ENCODE measurements around the gene NECTIN4. TPM values are rescaled to one million over a fixed set of nuclear protein-coding genes. Genes with fewer than 3 reads are reported as not detected.

The NECTIN4 gene
- total RNA-seq, 1 donor from 2014 or later, result 115 TPM

DNA sequence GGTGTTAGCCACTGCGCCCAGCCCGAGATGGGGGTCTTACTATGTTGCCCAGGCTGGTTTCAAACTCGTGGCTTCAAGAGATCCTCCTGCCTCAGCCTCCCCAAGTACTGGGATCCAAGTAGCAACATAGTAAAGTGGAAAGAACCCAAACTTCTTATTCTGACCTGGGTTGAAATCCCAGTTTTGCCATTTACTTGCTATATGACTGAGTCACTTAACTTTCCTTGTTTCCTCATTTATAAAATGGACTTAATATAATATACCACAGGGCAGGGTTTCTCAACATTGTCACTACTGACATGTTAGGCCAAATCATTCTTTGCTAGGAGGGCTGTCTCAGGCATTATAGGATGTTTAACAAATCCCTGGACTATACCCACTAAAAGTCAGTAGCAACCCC, 21.8 kb upstream of the NECTIN4 start:
- ATAC-seq, result no peak

DNA sequence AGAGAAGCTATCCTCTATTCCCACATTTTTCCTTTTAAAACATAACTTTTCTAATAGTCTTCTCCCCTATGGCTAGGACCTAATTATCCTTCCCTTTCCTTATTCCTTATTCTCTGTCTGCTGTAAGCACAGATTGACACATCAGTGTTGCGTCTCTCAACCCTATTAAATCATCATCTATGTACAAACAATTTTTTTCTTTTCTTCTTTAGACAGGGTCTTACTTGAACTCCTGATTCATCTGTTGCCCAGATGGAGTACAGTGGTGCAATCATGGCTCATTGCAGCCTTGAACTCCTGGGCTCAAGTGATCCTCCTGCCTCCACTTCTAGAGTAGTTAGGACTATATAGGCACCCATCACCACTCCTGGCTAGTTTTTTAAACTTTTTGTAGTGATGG, 17.1 kb upstream of the NECTIN4 start:
- ATAC-seq, result no peak

DNA sequence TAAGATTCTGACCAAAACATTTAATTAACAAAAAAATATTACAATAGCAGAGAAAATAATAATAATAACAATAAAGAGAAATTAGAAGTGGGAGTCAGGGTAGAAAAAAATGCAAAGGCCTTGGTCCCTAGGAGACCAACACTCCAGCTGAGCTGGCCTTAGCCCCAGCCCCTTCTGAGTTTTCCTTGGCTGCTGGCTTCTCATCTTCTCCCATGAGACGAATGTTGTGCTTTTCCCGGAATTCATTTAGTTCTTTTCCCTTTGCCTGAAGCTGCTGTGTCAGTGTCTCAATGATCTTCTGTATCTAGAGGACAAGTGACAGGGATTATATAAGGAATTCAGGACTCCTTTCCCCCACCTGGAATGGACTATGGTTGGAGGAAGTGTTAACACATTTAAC, 11.2 kb upstream of the NECTIN4 start:
- no peak for ATAC-seq

DNA sequence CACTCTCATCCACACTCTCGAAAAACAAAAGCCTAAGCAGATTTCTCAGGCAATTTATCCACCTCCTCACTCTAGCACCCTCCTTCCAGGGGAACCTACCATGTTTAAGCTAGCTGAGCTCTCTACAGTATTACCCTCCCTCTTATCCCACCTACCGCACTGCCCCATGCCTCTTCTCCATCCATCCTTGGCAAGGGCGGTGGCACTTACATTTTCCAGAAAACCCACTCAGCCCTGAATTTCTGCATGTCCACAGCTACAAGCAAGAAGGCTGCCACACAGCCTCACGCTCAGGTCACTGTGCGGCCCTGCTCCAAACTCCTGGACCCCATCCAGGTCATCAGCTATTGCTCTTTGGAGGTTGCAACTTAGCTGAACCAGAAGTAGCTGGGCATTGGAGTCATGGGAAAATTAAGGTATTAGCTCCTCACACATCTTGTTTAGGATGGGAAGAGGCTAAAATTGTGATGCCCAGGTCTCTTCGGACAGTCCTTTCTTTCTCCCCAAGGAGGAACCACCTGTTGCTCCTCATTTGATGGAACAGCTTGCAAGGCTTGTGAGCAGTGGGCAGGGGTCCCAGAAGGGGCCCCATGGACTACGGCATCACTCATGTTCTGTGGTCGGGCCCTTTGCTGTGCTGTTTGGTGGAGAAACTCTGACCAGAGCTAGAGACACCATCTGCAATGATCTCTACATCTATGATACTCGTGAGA, 9.9 kb upstream of the NECTIN4 start:
- ATAC-seq, result no peak

DNA sequence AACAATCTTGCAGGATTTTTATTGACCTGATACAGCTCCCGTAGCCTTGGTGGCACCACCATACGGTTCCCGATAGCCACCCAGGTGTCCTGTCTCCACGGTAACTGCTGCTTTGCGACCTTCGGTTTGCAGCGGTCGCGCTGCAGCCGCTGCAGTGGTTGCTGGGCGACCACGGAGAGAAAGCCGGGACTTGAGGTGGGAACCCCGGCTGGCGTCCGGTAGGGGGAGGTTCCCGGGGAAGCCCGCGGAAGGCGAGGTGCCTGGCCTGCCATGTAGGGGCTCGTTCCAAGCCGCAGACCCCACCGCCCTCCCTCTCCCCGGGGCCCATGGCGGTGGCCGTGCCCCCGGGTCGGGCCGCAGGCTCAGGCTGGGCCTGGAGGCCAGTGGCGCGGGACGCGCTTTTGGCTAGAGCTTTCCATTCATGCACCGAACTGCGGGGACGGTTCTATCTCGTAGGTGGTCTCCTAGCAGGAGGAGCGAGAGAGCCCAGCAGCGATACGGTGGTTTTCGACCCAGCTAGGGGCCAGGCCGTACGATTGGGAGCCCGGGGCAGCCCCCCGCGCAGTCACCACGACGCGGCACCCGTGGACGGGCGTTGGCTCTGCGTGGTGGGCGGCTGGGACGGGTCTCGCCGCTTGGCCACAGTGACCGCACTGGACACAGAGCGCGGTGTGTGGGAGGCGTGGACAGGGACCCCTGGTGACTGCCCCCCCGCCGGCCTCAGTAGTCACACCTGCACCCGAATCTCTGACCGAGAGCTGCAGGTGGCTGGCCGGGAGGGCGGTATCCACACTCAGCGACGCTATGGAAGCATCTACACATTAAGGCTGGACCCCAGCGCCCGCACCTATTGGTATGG, 9.1 kb upstream of the NECTIN4 start, which contains the start of gene KLHDC9:
Gene KLHDC9 (plus strand): TSS at position 152 of the 859 bp plus-strand sequence. CDS start 175 bp downstream, at position 327.
- peak; percentile 72 for ATAC-seq

DNA sequence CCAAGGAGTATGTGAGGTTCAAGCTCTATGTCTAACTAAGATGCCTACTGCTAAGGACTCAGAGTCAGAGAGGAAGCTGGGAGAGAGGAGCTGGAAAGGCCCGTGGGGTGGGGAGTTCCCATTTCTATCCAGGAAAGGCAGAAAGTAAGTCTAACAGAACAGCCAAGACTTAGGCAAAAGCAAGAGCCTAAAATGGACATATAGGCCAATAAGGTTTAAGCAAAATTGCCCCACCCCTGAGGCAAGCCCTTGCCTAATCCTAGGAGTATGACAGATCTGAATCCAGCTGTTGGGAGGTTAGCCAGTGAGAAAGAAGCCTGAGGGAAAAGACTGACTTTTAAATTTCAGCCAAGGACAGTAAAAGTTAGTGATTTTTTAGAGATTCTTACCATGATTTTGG, 7.2 kb upstream of the NECTIN4 start:
- peak; percentile 65 for ATAC-seq

DNA sequence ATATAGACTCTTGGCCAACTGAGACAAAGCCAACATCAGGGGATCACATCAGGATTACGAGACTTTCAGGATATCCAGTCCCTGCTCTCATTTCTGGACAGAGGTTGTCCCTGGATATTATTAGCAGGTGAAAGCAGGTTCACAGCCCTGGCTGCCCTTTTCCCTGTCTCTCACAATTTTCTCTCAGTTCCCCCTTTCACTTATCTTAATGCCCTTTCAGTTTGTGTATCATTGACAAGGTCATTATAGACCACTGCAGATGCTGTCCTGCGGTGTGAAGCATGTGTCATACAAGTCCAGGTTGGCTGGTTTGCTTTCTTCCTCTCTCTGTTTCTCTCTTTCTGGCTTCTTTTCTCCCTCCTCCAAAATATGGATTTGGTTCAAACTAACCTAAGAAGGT, 6.7 kb upstream of the NECTIN4 start:
- no peak for ATAC-seq

DNA sequence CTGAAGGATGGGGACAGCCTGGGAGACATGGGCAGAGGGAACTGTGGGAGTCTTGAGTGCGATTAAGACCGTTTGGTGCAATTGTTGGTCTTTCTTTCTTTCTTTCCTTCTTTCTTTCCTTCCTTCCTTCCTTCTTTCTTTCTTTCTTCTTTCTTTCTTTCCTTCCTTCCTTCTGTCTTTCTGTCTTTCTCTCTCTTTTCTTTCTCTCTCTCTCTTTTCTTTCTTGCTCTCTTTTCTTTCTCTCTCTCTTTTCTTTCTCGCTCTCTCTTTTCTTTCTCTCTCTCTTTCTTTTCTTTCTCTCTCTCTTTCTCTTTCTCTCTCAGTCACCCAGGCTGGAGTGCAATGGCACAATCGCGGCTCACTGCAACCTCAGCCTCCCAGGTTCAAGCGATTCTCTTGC, 5.9 kb upstream of the NECTIN4 start:
- ATAC-seq, result no peak

DNA sequence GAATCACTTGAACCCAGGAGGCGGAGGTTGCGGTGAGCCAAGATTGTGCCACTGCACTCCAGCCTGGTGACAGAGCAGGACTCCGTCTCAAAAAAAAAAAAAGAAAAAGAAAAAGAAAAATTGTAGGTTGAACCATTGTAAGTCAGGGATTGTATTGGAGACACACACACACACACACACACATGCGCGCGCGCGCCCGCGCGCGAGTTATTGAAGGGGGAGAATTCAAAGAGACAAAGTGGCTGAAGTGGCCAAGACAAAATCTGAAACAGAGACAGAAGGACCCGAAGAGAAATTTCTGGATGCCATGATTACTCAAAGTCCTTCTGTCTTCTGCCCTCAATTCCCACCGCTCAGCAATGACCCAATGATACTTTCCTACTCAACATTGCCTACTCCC, 5.1 kb upstream of the NECTIN4 start:
- no peak for ATAC-seq

DNA sequence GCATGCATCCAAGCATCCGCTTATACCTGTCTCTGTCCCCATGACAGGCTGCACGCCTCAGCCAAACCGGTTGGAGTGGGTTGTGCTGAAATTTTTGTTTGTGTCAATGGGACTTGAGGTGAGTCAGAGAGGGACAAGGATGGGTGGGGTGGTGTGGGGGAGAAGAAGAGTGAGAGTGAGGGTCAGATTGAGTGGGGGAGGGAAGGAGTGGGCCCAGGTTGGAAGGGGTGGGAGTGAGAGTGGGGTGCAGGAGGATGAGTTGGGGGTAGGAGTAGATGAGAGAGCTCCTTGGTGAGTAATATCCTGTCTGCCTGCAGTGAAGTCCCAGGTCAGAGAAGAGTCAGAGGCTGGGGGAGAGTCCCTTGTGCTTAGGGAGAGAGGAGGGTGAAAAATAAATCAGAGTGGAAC, 3.3 kb upstream of the NECTIN4 start:
- ATAC-seq, result peak; percentile 67

DNA sequence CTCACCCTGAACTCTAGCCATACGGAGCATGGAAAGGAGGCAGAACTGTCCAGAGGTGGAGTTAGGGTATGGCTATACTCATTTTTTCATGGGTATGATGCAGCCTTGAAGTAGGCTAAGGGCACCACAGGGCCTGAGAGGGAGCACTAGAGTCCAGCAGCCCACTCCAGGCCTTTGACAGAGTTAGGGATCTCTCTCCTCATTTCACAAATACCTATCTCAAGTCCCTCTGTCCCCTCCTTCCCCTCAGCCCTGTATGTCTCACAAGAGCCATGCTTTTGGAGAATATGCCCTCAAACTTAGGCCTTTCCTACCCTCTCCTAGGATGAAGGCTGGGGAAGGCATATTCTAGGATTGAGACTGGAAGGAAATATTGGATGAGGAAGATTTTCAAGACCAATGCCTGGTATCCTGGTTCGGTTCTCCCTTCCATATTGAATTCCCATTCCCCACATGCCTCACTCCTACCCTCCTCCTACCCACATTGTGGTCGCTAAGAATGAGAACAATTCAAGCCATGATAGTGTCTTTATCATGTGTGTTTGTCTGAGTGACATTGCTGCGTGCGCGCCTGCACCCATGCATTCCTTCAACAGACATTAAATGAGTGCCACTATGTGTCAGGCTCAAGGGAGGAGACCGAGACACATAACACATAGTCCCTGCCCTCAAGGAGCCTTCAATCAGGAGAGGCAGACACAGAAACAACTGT, 2.6 kb upstream of the NECTIN4 start:
- ATAC-seq, result peak; percentile 1

DNA sequence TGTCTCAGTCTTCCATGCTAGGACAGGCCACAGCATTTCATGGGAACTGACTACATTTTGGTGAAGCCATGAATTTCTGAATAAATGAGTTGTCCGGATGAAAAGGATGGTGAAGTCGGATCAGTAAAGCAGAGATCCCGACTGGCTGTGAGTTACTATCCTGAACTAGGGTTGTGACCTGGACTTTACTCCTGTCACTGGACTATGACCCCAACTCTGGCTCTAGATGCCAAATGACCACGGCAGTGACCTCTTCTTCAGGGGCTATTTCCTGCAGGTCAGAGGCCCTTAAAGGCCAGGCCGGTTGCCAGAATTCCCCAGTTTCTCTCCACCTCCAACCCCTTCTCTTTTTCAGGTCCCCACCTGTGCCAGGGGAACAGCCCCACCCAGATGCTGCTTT, 1.7 kb upstream of the NECTIN4 start:
- ATAC-seq, result no peak

DNA sequence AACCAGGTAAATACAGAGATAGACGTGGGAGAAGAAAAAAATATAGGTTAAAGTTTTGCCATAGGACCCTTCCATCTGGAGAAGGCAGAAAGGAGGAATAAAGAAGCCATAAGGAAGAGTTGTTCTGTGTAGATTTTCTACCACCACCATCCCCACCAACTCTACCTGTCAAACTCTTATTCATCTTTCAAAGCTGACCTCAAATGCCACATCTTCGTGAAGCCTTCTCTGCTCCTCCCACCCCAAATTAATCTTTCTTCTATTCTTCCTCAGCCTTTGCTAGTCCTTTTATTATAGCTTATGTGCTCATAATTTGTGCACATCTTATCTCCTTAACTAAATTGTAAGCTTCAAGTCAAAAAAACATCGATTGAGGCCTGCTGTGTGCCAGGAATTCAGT, 1.3 kb upstream of the NECTIN4 start:
- no peak for ATAC-seq

DNA sequence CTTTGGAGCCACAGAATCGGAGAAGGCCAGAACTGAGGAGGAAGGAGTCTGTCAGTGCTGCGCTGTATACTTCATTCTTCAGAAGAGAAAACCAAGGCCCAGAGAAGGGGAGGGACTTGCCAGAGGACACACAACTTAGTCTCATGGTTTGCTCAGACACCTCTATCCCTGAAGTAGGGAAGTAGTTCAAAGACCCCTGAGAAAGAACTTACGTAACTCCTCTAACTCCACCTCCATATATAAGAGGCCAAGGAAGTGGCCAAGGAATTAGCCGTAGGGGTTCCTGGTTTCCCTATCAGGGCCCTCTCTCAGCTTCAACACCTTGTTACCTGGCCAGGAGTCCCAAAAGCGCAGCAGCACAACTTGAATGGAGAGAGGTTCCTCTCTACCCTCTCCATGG, 580 bp upstream of the NECTIN4 start:
- ATAC-seq, result no peak

DNA sequence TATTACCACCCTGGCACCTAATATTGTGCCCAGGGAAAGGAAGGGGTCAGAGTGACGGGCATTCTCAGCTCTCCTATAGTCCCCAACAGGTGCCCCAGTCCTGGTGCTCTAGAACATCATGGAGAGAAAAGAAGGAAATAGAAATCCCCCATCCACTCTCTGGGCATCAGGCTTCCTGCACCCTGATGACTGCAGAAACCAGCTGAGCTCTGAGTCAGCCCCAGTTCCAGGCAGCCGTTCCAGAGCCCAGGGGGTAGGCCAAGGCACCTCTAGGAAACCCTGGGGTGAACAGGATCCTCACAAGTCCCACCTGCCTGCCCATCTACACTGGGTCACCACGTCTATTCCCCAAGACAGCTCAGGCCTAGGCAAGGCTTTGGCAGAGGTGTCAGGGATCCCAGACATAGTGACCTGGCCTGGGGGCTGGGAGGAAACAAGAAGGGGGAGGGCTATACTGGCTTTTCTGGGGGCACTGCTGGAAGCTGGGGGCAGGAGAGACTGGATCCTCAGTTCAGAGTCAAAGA, 709 bp downstream of the NECTIN4 start:
- ATAC-seq, result peak; percentile 60

DNA sequence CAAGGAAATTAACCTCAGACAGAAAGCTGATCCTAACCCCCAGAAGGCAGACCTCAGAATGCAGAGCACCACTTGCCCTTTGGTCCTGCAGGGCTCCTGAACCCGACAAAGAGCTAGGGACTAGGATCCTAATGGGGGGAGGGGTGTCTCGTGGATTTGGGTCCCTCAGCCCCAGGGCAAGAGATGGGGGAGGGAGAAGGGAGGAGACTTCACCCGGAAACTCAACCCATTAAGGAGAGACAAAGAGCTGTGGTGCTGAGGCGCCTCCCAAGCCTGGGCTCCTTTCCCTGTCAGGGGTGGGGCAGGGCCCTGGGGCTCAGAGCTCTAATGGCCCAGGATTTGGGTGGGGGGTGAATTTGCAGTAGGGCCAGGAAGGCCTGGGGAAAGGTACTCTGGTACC, 2.9 kb downstream of the NECTIN4 start:
- ATAC-seq, result peak; percentile 34

DNA sequence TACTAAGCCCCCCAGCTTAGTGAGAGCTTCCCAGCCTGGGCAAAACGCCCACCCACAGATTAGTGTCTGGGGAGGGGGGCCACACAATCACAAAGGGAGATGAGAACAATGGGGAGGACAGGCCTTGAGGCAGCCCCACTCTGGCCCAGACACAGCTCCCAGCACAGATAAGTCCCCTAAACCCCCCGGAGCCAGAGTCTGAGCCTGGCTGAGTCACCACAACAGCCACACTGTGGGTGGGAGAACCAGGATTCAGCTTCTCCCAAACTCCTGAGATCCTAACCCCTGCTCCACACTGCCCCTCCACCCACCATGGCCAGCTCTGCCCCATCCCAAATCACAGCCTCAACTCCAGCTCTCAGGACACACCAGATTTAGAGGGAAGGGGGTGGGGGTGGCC, 4.2 kb downstream of the NECTIN4 start:
- ATAC-seq, result no peak

DNA sequence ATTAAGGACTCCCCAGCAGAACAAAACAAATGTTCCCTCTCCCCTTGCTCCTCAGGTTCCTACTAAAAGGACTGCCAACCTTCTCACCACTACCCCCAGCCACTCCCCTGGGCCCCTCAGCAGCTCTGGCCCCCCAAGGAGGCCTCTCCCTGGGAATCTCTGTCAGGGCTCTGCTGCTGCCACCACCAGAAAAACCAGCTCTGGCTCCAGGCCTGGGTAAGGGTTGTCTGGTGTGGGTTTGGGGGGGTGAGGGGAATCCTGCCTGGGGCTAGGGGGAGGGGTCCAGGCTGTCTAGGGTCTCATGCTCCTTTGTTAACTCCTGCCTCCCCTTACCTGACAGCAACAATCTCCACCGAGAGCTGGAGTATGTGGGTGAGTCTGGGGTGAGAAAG, 4.8 kb downstream of the NECTIN4 start:
- ATAC-seq, result no peak

DNA sequence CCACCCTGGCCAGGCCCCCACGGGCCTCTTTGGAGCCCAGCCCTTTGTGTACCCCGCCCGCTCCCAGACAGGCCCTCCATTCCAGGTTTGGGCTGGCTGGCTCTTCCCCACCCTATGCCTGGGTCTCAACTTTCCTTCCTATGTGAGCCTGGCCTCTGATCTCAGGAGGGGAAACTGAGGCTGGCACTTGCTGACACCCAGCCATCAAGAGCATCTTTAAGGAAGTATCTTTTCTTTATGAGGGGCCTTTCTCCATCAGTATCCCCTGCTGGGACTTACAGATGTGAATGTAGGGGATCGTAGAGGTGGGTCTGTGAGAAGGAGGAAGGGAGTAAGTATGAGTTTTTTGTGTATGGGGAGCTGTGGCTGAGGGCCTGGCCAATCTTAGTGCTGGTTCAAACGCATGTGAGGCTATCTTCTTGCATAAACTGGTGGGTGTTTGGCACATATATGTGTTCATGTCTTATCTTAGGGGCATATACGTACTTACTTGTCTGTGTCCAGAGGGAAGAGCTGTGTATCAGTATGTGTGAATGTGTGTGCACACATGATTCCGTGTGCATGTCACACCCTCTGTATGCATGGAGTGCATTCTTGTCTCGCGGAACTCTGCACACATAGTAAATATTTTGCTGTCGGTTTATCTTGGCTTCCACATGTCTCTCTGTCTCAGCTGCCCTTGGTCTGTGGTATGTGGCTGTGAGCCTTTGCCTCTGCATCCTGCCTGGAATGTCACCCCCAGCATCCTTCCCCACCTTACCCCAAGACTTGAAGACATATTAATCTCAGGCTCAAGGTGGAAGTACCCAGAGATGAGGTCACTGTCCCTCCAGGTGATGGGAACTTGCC, 5.4 kb downstream of the NECTIN4 start:
- no peak for ATAC-seq

DNA sequence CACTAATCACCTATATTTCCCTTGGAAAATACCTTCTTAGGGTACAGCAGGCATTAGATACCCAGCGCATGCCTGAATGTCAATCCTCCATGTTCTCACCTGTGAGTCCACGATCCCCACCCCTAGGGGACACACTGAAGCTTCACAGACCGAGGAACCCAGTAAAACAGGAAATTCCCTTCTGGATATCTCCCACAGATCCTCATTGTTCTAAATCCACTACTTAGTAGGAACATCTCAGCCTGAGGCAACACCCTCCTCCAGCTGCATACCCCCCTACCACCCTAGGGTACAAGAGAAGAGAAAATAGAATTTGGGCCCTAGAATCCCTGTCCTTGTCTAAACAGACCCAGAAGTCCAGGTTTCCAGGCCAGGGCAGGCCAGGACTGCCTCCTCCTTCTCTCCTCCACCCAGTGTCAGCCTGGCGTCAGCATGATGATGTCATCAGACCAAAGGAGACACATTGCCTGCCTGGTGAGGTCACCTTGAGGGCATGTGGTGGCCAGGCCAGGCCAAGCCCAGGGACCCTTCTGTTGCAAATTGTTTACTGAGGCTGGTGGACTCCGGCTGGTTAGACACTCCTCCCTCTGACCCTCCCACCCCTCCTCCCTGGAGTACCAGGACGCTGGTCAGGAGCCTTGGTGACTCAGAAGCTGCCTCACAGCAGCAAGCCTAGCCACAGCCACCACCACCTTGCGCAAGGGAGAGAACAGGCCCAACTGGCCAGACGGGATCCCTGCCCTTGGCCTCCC, 6.2 kb downstream of the NECTIN4 start:
- ATAC-seq, result peak; percentile 81

DNA sequence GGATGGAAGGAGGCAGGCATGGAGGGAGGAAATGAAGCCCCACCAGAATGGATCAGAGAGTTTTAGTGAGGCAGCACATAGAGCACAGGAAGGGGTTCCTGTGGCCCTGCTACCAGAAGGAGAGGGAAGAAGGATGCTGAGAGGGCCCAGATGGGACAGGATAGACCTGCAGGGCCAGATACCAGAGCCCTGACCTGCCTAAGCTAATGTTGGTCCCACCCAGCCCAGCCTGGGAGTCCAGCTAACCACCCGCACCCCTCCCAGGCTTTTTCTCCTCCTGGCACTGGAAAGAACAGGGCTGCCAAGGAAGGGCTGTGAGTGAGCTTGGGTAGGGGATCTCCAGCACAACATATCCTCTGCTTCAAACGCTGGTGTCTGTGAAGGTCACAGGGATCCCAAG, 6.9 kb downstream of the NECTIN4 start:
- ATAC-seq, result peak; percentile 56

All from esophagus mucosa (tissue), 1 donor.